HG03139 (cell line): ENCODE data around the gene ARHGEF2.

Source experiments
- ATAC-seq: cut with Tn5 transposase; IDR thresholded peaks from one replicate; pipeline ENCODE4 v1.9.1; 2021; ENCODE audit not compliant: unreplicated experiment

Gene ARHGEF2

DNA sequence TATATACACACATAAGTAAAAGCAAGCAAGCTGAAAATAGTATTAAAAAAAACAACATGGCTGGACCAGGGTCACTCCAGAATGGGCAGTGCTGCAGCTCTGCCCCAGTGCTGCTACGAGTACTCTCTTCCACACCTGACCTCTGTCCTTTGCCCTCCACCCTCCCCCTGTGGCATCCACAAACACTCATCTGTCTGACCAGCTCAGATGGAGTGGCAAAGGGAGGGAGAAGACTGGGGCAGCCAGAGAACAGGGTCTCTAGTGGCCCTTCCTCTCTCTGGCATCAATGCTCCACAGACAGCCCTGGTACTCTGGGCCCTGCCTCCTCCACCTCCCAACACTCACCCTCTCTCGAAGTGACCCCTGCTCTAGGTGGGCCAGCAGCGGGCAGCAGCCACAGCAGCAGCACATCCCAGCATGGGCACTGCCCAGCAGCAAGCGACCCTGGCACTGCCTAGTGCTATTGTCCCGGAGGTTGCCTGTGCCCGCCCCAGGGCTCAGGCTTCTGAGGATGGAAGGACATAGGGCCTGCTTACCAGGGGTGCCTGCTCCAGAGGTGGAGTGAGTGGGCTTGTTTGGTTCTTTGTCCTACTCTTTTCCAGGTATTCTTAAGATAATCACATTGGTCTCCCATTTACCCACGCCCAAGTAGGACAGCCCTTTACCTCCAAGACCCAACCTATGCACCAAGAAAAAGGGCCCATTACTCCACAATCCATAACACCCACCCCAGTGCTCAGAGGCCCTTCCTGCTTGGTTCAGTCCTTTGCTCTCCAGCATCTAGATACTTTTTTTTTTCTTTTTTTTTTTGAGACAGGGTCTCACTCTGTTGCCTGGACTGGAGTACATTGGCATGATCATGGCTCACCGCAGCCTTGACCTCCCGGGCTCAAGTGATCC lies 6.2 kb downstream of the ARHGEF2 start:
- no peak for ATAC-seq

- peak; percentile 51 for ATAC-seq
Observed at GRCh38 chr1:155970531-155971167, 7.7 kb downstream of the ARHGEF2 start.

DNA sequence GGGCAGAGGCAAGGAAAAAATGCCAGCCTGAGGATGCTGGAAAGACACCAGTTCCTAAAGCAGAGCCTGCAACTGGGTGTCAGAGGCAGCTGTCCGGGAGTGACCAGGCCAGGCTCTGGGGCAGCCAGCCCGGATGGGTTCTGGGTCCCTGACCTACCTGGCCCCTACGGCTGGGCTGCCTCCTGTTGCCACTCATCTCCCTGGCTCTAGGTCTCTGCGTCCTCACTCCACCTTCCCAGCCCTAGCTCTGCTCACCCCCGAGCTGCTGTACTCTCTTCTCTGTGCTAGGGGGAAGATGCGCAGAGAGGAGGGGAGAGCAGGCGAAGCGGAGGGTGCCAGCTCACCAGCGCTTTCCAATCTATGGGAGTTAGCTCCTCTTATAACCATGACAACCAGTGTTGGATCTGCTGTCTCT lies 9.0 kb downstream of the ARHGEF2 start:
- no peak for ATAC-seq

DNA sequence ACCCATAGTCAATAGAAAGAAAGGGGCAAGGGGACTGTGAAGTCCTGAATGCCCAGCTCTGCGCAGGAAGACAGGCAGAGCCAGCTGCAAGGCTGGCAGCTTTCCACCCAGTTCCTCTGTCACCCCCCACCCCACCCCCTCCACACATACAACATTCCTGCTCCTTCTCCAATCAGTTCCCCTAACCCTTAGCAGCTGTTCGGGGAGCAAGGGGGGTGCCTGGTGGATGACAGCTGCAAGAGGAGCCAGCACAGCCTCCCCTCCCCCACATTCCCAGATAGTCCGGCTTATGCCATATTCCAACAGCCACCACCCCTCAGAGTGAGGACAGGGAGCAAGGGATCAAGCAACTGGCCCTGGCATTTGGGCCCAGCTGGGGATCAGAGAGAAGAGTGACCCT lies 9.7 kb downstream of the ARHGEF2 start:
- ATAC-seq: no peak

DNA sequence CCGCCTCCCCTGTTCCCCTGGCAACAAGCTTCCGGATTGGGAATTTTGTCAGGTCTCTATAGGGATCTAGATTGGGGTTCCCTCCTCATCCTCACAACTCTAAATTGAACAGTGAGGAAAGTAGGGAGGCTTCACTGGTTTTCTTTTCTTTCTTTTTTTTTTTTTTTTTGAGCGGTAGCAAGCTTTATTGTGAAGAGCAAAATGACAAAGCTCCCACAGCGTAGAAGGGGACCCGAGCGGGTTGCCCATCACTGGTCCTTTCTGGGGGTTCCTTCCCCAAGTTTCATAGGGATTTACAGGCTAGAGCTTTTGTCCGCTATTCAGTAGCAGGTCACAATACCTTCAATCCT lies 10.3 kb downstream of the ARHGEF2 start:
- no peak for ATAC-seq

DNA sequence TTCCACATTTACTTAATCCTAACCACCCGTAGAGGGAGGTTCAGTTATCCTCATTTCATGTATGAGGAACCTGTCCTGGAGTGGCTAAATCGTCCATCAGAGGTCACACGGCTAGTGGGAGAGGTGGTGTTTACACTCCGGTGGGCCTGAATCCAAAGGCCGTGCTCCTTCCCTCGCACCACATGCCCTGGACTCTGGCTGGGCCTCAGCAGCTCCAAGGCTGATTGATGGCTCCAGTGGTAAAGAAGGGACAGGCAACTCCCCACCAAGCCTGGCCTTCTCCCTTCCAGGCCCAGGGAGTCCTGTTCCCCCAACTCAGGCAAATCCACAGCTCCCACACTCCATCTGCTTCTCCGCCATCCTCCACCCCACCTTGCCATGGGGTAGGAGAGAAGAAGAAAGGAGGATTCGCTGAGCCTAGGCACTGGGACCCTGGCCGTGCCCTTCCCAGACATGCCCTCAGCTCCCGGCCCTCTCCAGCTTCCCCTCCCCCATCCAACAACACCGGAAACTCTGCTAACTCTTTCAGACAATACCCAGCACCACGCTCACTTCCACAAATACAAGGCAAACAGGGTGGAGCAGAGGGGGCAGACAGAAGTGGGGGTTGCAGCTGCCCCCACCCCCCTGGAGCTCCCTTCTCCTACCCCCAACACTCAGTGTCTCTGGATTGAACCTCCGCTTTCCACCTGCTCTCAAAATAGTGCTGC lies 10.9 kb downstream of the ARHGEF2 start:
- ATAC-seq: no peak

- ATAC-seq: no peak
Observed at GRCh38 chr1:155966750-155967149, 11.6 kb downstream of the ARHGEF2 start.

- no peak for ATAC-seq
Observed at GRCh38 chr1:155966135-155966534, 12.2 kb downstream of the ARHGEF2 start.

GRCh38 chr1:155964193-155964592 lies 14.2 kb downstream of the ARHGEF2 start:
- no peak for ATAC-seq

- ATAC-seq: no peak
Observed at GRCh38 chr1:155962599-155963211, 15.6 kb downstream of the ARHGEF2 start.

DNA sequence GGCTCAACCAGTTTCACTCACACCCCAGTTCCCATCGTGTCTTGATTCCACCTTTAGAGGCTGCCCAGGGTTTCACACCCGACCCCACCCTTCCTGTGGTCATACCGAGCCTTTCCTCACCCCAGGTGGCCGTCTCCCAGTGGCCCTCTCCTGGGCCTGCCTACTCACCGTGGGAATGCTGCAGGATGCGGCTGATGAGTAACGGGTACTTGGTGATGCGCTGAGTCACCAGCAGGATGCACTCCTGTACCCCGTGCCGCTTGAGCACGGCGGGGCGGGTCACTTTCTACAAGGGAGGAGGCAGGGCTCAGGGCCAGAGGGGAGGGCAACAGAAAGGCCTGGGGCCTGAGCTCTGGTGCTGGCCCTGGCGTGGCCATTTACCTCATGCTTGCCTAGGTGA lies 16.4 kb downstream of the ARHGEF2 start:
- ATAC-seq: no peak

DNA sequence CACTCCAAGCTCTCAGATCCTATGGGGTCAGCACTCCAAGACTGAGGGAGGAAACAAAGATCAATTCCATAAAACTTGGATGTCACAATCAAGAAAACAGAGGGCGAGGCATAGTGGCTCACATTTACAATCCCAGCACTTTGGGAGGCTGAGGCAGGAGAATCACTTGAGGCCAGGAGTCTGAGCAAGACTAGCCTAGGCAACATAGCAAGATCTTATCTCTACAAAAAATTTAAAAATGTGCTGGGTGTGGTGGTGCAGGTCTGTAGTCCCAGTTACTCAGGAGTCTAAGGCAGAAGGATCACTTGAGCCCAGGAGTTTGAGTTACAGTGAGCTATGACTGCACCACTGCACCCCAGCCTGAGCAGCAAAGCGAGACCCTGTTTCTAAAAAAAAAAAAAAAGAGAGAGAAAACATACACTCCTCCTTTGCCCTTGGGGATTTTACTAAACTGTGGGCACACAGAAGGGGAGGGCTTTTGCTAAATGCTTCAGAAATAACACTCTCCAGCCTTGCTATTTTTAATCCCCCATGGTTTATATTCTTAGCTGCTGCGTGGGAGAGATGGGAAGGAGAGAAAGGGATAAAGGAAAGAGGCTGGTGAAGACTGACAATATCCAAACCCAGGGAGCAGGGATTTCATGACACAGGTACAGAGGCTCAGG lies 18.1 kb downstream of the ARHGEF2 start:
- no peak for ATAC-seq

- ATAC-seq: no peak
Observed at GRCh38 chr1:155957411-155957915, 20.9 kb downstream of the ARHGEF2 start.

DNA sequence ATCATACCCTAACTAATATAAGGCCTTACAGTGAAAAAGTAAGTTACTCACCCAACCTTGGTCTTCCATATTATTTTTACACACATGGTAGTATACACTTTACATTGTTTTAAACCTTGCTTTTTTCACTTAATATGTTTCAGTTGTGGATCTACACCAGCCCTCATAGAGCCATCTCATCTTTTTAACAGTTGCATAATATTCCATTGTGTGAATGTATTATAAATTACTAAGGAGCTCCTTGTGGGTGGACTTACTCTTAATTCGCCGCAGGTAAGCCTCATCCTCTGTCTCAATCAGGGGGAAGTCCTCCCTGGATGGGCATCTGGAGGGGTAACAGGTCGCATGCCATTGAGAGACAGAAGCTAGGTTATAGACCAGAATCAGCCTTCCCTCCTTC lies 23.7 kb downstream of the ARHGEF2 start:
- ATAC-seq: no peak

- no peak for ATAC-seq
Observed at GRCh38 chr1:155952505-155952890, 25.8 kb downstream of the ARHGEF2 start.

DNA sequence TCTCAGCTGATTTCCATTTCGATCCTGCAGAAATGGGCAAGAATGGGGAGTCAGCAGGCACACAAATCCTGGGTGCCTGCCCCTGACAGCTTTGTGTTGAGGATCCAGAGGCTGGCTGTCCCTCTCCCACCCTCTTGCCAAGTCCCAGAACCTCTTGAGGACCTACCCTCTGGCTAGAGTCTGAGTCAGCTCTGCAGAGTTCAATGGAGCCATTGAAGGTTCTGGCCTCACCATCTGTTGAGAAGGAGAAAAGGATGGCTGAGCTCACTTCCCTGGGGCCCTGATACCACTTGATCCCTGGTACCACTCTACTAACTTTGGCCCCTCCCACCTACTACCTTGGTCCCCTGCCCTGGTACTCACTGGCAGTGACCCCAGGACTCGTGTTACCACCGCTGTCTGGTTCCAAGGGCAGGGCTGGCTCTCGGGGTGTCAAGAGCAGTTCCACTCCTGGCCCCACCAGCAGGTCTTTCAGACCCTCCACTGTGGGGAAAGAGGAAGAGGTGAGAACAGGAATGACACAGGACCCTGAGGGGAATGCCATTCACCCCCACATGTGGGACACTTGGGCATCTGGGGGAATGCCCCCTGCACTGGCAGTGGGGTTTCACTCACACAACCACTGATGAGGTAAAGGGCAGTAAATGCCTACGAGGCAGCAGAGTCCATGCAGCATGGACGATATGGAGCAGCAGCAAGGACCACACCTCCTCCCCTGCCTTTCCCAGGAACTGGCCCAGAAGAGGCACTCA lies 26.4 kb downstream of the ARHGEF2 start:
- ATAC-seq: no peak

GRCh38 chr1:155950829-155951228 lies 27.5 kb downstream of the ARHGEF2 start:
- no peak for ATAC-seq

- ATAC-seq: no peak
Observed at GRCh38 chr1:155947741-155948140, 30.6 kb downstream of the ARHGEF2 start.

DNA sequence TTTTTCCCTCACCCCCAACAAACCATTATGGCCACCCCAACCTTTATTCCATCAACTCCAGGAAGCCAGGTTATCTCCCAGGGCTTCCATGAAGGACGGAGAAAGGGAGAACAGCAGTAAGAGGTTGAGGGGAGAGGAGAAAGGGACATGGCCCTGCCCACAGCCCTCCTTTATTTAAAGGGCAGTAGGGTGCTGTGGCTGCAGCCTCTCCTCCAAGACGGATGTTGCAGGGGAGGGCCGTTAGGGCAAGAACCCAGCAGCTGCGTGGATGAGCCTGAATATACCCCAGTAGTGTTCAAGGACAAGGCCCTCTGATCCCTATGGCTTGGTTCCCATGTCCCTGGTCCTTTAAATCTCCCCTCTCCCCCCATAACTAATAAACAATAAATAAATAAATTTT lies 31.1 kb downstream of the ARHGEF2 start:
- ATAC-seq: no peak

GRCh38 chr1:155946633-155947219 lies 31.6 kb downstream of the ARHGEF2 start:
- no peak for ATAC-seq
